Esophagus mucosa (tissue), 1 donor: ENCODE measurements around the gene ROCK2. TPM values are rescaled to one million over a fixed set of nuclear protein-coding genes. Genes with fewer than 3 reads are reported as not detected.
A peak's percentile ranks its signal among the peaks of the same experiment; 100 is the strongest.

Experiments used
- ATAC-seq: fragments of 200-7000 bp; cut with Tn5 transposase; one replicate; pipeline ENCODE4 v1.9.1; 2020
- total RNA-seq: library from RNA; stranded (reverse); gene quantifications from one replicate; pipeline ENCODE4 v1.2.4, GENCODE V29; 2023
- donor health status: DM: yes; HTN: yes; CAD: no.

ROCK2 gene
- total RNA-seq, 1 donor from 2014 or later = 14.4 TPM

DNA sequence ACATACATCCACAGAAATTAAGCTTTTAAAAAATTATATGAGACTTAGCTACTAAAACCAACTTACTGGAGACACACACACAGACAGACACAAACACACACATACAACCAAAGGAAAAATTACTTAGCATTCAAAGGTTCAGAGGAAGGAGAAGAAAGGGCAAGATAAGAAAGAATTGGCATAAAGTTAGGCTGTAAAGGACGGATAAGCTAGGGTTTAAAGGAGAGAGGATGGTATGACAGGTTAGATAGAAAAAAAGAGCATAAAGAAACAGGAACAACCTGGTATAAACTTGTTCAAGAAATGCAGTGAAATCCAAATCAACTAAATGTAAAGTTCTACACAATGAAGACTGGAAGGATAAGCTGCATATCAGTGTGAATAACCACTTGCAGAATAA lies 115.7 kb downstream of the ROCK2 start:
- ATAC-seq = no peak

DNA sequence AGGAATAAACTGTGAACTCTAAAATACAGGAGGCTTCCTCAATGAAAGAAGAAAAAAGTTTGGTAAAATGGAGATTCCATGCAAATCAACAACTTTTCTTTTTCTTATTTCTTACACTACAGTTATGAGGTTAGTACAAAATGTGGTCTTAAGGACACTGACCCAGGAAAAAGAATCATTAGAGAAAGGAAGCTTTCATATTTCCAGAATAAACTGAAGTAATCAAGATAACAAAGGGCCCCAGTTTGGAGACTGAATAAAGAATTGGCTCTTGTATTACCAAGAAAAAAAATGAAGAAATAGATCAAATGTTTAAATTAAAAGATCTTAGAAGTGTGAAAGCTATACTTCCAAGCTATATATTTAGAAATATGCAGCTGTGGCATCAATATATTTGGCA lies 116.8 kb downstream of the ROCK2 start:
- no peak for ATAC-seq

DNA sequence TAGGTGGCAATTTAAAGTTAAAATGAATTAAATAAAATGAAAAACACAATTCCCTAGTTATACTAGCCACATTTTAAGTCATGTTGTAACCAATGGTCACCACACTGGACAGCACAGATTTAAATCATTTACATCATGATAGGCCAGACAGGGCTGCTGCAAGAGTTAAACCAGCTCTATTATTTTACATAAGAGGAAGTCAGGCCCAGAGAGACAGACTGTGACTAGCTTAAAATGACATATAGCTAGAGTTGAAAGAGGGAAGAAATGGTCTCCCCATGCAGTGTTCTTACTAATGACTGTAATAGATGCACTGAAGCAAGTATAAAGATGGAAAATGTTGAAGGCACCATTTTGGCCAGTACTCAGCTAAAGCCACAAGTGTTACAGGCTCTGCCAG lies 119.5 kb downstream of the ROCK2 start:
- no peak for ATAC-seq

DNA sequence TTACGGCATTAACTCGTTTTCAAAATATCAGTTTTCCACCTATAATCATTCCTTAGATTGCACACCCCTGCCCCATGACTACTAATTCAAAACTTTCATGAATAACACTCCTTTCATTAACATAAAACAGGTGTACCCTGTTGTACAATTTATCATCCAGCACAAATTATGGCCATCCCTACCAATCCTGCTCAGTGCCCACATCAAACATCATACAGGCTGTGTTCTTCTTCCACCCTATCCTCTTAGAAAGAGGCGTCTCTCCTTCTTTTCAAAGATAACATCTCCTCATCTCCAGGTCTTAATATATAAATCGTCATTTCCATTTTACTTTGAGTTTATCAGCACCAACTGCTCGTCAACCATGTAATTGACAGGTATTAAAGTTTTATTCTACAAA lies 121.6 kb downstream of the ROCK2 start:
- ATAC-seq = no peak

DNA sequence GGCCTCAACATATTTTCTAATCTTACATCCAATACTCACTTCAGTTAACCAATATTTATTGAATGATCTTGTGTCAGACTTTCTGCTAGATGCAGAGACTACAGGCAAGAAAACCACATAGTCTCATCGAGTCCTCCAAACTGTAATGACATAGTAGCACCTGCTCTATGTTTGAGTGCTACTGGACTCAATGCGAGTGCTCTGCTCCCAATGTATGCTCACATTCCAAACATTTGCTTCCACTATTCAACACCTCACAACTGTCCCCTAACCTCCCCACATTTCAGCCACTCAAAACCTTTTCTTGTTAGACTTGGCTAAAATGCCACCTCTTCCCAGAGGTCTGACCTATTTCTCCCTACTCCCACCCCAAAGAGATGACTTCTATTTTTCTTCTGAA lies 124.0 kb downstream of the ROCK2 start:
- ATAC-seq = no peak

DNA sequence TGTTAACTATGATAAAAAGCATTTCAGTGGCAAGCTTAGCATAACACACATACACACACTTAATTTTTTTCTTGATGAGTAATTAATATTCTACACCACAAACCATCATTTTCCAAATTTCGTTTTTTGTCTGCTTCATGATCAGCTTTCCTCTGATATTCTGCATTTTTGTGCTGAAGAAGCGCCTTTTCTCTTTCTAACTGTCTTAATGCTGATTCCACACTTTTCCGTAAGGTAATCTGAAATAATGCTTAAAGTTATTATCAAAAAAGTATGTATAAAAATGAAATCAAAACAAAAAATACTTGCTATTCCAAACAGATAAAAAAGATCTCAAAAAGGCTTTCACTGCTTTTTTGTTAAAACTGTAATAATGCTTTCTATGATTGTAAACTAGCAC lies 129.0 kb downstream of the ROCK2 start:
- ATAC-seq = no peak

DNA sequence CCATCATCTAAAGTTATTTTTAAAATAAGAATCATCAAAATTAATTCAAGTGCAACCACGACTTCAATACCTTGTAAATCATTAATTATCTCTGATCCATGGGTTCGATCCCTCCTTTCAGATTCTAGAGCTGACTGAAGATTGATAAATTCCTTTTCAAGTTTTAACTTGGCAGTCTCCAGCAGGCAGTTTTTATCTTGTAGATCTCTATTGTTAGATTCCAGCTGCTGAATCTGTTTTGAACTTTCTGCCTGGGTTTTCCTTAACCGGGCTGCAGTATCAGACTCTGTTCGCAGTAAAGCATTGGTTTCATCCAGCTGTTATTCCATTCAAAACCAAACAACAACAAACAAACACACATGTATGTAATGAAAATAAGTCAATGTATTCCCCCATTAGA lies 129.7 kb downstream of the ROCK2 start:
- ATAC-seq = no peak

DNA sequence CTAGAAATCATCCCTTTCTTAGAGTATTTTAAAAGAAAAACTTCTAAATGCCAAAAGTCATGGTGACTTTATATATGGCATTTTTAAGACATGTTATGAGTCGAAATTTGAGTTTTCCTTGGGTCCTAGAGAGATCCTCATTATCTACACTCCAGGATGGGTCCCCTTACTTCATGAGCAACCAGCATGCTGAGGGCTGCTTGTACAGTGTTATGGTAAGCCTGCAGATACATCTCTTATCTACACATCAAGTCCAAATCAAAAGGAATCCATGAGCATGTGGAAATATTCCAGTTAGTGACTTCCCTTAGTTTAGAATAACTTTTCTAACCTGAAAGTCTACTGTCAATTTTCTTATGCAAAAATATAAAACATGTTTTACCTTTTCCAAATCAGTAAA lies 130.5 kb downstream of the ROCK2 start:
- no peak for ATAC-seq

DNA sequence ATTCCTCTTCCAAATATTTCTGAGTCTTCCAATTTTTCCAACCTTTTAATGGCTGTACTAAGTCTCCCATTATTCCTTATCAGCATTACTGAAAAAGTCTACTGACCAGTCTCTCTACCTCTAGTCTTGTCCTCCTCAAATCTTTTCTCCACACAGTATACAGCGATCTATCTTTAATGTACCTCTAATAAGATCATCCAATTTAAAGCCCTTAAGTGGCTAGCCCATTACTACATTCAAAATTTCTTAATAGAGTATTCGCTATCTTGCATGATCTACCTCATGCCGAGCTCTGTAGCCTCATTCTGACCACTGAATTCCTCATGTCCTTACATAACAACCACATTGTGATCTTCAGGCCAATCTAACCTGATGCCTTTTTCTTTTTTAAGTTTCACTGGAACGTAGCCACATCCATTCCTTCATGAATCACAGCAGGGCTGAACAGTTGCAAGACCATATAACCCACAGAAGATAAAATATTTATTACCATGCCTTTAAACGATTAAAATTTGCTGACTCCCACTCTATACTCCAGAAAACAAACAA lies 131.3 kb downstream of the ROCK2 start:
- no peak for ATAC-seq

DNA sequence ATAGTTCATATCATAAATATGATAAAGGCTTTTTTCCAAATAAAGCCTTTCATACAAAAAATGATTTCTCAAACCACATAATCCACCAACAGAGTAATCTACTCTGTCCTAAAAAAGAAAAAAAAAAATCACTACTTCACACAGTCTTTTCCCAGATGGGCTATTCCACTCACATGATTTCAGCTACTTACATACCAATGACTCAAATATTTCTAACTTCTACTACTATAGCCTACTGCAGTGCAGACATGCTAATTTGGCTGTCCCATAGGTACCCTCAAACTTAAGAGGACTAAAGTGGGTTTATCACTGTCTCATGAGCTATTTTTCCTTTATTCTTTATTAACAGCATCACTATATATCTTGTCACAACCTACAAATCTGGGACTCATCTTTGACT lies 131.8 kb downstream of the ROCK2 start:
- no peak for ATAC-seq

DNA sequence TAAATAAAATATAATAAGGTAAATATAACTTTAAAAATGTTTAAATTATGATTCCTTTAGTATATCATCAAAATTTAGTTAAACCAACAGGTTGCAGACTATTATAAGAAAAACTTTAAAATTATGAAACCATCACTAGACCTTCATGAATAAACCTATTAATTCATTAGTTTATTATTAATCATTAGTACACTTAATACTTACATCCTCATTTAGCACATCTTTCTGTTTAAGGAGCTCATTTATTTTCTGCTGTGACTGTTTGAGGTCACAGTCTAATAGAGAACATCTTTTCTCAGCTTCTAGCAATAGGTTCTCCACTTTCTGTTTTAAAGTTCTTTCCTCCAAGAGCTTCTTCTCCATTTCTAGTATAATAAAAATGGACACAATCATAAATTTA lies 136.4 kb downstream of the ROCK2 start:
- ATAC-seq = no peak

DNA sequence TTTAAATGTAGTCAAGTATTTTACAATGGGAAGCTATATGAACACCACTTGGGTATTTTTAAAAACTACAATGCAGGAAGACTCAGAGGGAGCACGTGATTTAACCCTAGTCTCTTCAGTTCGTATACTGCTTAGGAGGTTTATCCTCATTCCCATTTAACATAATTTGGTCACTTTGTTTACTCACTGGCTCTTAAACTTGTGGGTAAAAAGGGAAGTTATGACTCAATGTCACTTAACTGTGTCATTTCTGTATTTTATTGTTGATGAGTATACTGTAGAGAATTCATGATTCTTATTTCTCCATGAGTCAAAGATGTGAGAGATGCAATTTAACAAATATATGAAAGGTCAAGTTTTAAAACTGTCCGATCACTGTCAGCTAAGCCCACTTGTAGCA lies 141.0 kb downstream of the ROCK2 start:
- peak; percentile 33 for ATAC-seq

DNA sequence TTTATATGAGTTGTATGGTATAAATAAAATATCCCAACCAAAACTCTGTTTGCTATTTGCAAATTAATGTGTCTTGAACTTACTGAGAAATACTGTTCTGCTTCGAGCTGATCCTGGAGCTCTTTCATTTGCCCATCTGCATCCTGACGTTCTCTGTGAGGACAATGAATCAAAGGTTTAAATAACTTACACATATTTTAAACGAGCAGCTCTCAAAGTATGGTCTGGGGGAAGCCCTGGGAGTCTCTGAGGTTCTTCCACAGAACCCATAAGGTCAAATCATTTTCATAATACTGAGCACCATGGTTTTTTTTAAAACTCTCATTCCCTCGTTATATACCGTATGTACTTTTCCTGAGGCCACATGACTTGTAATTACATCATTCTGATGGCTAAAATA lies 142.5 kb downstream of the ROCK2 start:
- ATAC-seq = no peak

DNA sequence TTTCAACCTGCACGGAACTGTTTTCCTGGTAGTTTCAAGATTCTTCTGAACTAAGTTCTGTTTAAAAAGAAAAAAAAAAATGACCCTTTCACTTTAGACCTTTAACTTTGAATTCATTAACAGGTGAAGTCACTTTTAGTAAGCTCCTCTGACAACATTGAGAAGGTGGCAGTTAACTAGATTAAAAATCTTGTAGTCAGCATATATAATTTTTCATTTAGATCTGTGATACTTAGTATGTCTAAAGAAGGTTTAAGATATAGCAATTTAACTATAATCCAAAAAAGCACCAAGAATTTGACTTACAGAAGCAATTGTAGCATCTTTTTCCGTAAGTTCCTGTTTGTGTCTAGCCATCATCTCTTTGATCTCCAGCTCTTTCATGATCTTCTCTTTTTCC lies 143.8 kb downstream of the ROCK2 start:
- no peak for ATAC-seq

DNA sequence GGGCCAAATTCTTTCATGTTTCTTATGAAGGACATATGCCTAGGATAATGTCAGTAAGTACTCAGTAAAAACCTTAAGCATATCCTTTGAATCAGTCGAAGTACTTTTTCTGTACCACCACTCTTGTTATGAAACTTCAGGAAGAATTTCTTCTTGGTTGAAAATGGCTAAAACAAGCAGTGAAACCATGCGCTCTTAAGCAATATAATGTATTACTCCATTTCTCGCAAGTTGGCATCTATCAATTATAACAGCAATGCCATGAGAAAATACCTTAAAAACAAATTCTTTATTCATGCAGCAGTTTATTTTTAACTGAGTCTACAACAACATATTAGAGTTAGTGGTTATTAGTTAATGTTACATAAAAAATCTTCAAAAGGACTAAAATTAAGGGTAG lies 148.2 kb downstream of the ROCK2 start:
- no peak for ATAC-seq

DNA sequence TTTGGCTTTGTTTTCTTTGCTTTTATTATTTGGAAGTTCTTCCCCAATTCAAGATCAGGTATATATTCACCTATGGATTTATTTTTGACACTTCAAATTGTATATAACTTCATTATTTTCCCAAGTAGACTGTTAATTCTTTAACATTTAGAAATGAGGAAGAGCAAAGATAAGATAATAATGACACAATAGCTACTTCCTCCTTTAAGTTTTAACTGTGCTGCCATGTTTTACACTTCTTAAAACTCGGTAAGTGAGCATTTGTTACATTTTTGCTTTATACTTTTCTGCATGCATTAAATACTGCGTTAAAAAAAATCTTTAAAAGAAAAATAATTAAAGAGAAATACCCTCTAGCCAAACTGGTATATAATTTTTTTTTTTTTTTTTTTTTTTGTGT lies 156.7 kb downstream of the ROCK2 start:
- no peak for ATAC-seq

DNA sequence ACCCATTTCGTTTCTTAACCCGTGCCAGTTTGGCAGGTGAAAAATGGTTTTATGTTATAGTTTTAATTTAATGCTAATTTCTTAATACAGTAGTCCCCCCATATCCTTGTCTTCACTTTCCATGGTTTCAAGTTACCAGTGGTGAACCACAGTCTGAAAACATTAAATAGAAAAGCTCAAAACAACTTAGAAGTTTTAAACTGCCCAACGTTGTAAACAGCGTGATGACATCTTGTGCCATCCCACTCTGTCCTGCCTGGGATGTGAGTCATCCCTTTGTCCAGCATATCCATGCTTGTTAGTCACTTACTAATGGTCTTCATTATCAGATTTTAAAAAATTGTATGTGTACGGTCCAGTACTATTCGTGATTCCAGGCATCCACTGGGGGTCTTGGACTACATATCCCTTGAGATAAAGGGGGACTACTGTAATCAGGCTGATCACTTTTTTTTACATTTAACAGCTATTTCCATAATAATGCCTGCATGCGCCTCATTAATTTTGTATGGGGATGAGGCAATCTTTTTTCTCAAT lies 157.3 kb downstream of the ROCK2 start:
- ATAC-seq = no peak

DNA sequence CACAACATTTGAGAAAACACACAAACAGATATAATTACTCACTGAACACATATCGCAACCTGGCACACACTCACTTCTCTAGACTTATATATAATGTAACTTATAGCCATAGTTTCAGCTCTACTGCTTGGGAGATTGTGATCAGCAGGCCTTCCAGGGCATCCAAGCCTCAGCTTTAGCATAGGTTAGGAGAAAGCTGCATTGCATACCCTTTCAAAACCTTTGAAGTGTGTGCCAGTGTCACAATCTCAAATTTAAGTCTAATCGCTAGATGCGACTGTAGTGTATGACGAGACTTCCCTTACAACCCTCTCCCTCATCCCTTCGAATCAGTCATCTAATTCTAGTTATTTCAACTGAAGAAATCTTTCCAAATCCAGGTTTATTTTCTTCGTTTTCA lies 158.3 kb downstream of the ROCK2 start:
- no peak for ATAC-seq

DNA sequence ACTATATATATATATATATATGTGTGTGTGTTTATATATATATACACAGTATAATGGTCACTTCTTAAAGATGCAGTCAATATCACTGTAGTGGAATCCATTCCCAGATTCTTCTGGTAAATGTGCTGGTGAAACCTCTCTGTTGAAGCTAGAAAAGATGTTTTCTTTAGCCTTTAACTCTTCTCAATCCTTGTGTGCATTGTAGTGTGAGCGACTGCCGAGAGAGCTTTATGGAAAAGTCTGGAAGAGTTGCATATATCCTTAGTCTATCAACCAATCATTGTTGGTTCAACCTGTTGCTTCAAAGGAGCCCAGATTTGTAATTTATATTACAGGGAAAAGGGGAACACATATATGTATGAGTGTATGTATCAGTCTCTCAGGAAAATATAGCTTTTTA lies 161.5 kb downstream of the ROCK2 start:
- ATAC-seq = no peak

DNA sequence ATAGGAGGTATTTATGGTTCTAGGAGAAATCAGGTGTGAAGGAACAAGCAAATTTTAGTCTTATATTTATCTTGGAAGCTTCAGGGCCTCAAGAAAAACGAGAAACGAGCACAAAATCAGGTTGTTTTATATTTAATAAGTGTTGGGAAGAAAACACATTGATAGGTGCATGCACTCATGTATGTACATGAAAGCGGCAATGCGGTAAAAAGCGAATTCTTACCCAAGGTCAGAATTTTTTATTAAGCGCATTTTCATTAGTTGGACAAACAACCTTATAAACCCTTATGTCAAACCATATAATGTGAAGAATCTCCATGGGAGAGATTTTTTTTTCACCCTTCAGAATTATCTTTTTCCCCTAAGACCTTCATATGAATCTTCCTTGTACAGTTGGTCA lies 163.8 kb downstream of the ROCK2 start:
- ATAC-seq = no peak

DNA sequence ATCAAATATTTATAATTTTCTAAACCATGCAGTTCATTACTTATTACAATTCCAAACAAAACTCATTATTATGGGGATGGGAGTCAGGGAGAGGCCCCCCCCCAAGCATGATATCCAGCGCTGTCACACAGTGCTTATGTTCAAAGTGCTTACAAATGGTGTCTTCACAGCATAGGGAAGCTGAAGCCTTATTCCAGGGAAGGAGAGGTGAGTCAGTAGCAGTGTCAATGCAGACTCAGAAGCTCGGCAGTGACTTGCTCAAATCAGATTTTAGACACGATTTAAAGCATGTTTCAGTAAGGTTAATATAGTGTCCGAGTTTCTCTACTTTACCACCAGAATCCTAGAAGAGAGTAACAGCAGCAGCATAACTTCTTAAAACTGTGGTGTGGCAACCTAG lies 164.5 kb downstream of the ROCK2 start:
- ATAC-seq = no peak

DNA sequence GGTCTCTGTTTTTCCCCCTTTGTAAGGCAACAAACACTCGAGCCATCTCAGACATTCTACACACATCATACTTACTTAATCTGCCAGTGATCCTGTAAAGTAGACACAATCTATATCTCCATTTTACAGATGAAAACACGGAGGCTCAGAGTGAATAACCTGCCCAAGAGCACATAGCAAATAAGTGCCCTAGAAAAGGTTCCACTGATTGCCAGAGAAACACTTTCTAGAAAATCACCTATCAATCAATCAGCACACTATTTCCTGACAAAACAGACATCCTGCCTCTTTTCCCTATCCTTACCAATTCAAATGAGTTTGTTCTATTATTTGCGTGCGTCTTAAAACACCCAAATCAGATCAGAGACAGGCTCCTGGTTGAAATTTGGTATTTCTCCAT lies 165.2 kb downstream of the ROCK2 start:
- ATAC-seq = no peak

DNA sequence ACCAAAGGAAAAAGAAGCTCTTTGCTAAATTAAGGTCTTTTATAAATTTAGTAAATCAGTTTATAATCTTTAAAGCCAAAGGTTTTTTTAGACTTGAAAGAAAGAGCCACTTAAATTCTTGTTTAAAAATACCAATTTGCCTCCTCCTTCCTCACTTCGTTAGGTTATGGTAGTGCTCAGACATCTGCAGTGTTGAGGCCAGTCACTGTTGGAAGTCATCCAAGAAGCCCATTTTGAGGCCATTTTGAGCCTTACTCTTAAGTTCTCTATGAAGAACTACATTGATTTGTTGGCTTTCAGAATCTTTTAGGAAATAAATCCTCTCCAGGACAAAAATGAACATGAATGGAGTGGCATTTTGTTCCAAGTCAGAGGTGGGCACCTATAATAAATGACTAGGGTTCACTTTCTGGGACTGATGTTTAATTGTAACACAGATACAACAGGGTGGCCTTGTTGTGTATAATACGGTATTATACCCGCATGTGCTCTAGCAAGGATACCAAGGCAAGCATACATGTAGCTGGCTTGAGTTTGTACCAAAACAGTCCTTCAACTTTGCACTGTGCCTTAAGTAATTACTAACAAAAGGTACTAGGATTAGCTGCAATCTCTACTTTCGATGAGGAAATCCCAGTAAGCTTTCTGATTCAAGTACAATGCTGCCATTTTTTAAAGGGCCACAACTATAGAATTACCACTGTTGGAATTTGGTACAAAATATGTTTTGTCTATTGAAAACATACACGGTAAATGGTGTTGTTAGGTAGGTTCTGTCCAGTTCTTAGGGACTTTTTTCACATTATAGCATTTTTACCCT lies 166.4 kb downstream of the ROCK2 start:
- peak; percentile 32 for ATAC-seq

DNA sequence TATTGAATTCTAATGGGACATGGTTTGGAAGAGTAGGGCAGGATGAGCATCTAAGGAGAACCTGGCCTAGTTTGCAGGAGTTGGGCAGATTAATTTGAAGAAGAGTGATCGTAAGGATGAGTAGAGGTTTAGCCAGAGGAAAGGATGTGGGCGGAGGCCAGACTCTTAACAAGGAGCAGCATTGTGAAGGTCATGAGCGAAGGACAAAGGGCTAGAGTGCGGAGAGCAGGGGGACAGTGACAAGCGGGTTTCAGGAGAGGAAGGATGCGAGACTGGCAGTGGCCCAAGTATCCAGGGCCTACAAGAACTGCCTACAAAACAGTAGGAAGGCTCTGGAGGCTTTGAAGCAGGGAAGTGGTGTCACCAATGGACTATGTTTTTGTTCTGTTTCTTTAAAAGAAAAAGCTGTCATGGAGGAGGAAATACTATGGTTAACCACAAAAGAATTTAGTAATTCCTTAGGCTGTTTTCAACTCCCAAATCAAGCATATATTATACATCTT lies 169.1 kb downstream of the ROCK2 start:
- ATAC-seq = no peak
